ENCODE results near the gene IFI27L2. TPM values are rescaled to one million over a fixed set of nuclear protein-coding genes. Genes with fewer than 3 reads are reported as not detected.

The IFI27L2 gene
- polyA plus RNA-seq, 1 of the 3 experiments (the other 2 are of a cell fraction), result 200 TPM

GRCh38 chr14:94164685-94165431 is 35.5 kb upstream of the IFI27L2 start:
- no peak for TF ChIP-seq REST (IDR thresholded peaks at IDR 0.05; ENCODE audit: low read depth, low read length)
- TF ChIP-seq IRF3 (IDR thresholded peaks at IDR 0.05; ENCODE audit: low read depth, low read length), result no peak
- TF ChIP-seq SIN3A (IDR thresholded peaks at IDR 0.05; ENCODE audit: borderline replicate concordance, low read depth, low read length), result no peak
- TF ChIP-seq RCOR1 (IDR thresholded peaks at IDR 0.05; ENCODE audit: low read length), result no peak
- TF ChIP-seq TEAD4 (IDR thresholded peaks at IDR 0.05; ENCODE audit: borderline replicate concordance, insufficient read depth), result no peak
- no peak for TF ChIP-seq FOSL2 (IDR thresholded peaks at IDR 0.05; ENCODE audit: borderline replicate concordance, low read depth)
- no peak for TF ChIP-seq FOXJ3 (CRISPR knock-in tag; IDR thresholded peaks at IDR 0.05)
- TF ChIP-seq POLR2AphosphoS5 (IDR thresholded peaks at IDR 0.05; ENCODE audit: low read depth, low read length), result no peak
- no peak for TF ChIP-seq ELF1 (IDR thresholded peaks at IDR 0.05)
- H3K9me3 ChIP-seq, result 0 out of 2 replicates have a peak, but pooled peaks cover 5% of the 10 kb centered on the region
- H3K9me2 ChIP-seq, result no peaks in the 10 kb centered on the region
- no peaks in the 10 kb centered on the region for H3K27me3 ChIP-seq (ENCODE audit: insufficient read depth)
- no peaks in the 10 kb centered on the region for H4K20me1 ChIP-seq (ENCODE audit: insufficient read depth)
- ChIA-PET CTCF (interaction anchor here (0.8 to 1.7 kb wide), 2 partner anchors 28 to 33 kb away, joined by 3 to 6 read pairs; no protein-coding TSS in a partner anchor), POLR2A (no interaction called here)
- H3F3A ChIP-seq (replicated peaks; ENCODE audit: insufficient read depth), result no peaks in the 10 kb centered on the region
- 64% methylated on average over 23 of the region's 26 CpGs for WGBS (ENCODE audit: low lambda C conversion rate)
- no peaks in the 10 kb centered on the region for H3K36me3 ChIP-seq (replicated peaks in 1 of 2; ENCODE audit: control insufficient read depth in 1 of 2, insufficient read depth in 2 of 2, low read length in 1 of 2)
- no peak for DNase-seq
- H3K9ac ChIP-seq, result no peak overlapping the region
- H3K4me2 ChIP-seq, result no peak overlapping the region
- peaks cover 0 to 4% of the 10 kb centered on the region in 2 experiments; a peak in 1 of 4 replicates for H3K4me1 ChIP-seq (ENCODE audit: control insufficient read depth in 1 of 2, insufficient read depth in 2 of 2, low read depth in 1 of 2, low read length in 1 of 2)
- H3K79me2 ChIP-seq (ENCODE audit: insufficient read depth), result no peaks in the 10 kb centered on the region
- no peak overlapping the region for H2AFZ ChIP-seq (ENCODE audit: low read depth)
- no peak overlapping the region for H3K4me3 ChIP-seq (ENCODE audit: low read depth in 2 of 2, low read length in 1 of 2)
- H3K27ac ChIP-seq (ENCODE audit: low read depth in 2 of 2, low read length in 1 of 2), result no peak overlapping the region

GRCh38 chr14:94163796-94164195 is 34.4 kb upstream of the IFI27L2 start:
- ChIA-PET CTCF (interaction anchor here (2.8 kb wide), 1 partner anchor 27 kb away, joined by 13 read pairs; no protein-coding TSS in a partner anchor), POLR2A (no interaction called here)
- H2AFZ ChIP-seq (ENCODE audit: low read depth), result no peak overlapping the region
- no peak for TF ChIP-seq USF2 (IDR thresholded peaks at IDR 0.05; ENCODE audit: borderline replicate concordance, low read depth, low read length)
- TF ChIP-seq MAX (IDR thresholded peaks at IDR 0.05; ENCODE audit: low read depth), result no peak
- TF ChIP-seq TEAD4 (IDR thresholded peaks at IDR 0.05; ENCODE audit: borderline replicate concordance, insufficient read depth), result no peak
- TF ChIP-seq FOSL2 (IDR thresholded peaks at IDR 0.05; ENCODE audit: borderline replicate concordance, low read depth), result no peak
- no peak for TF ChIP-seq USF1 (IDR thresholded peaks at IDR 0.05; ENCODE audit: borderline replicate concordance, low read depth)
- TF ChIP-seq YY1 (IDR thresholded peaks at IDR 0.05; ENCODE audit: low read depth), result no peak
- TF ChIP-seq RCOR1 (IDR thresholded peaks at IDR 0.05; ENCODE audit: low read length), result no peak
- no peak for TF ChIP-seq NFIC (IDR thresholded peaks at IDR 0.05; ENCODE audit: borderline replicate concordance)
- no peak for TF ChIP-seq NRF1 (IDR thresholded peaks at IDR 0.05; ENCODE audit: low read depth, low read length)
- TF ChIP-seq FOXM1 (IDR thresholded peaks at IDR 0.05; ENCODE audit: low read depth), result no peak
- TF ChIP-seq RAD21 (IDR thresholded peaks at IDR 0.05; ENCODE audit: low read length), result no peak
- no peak for TF ChIP-seq POLR2AphosphoS5 (IDR thresholded peaks at IDR 0.05; ENCODE audit: low read depth, low read length)
- no peak for TF ChIP-seq CHD2 (IDR thresholded peaks at IDR 0.05; ENCODE audit: low read length, partially characterized antibody)
- TF ChIP-seq MEF2A (IDR thresholded peaks at IDR 0.05; ENCODE audit: borderline replicate concordance, low read depth), result no peak
- TF ChIP-seq RXRA (IDR thresholded peaks at IDR 0.05; ENCODE audit: borderline replicate concordance, low read depth), result no peak

More at GRCh38 chr14:94163796-94164195, 34.4 kb upstream of the IFI27L2 start:
- 0 out of 2 replicates have a peak, but pooled peaks cover 3% of the 10 kb centered on the region for H3K9me3 ChIP-seq
- H3K27me3 ChIP-seq (ENCODE audit: insufficient read depth), result no peaks in the 10 kb centered on the region
- H3K9ac ChIP-seq, result no peak overlapping the region
- H3K27ac ChIP-seq (ENCODE audit: low read depth in 2 of 2, low read length in 1 of 2), result no peak overlapping the region
- peaks cover 0 to 4% of the 10 kb centered on the region in 2 experiments; a peak in 1 of 4 replicates for H3K4me1 ChIP-seq (ENCODE audit: control insufficient read depth in 1 of 2, insufficient read depth in 2 of 2, low read depth in 1 of 2, low read length in 1 of 2)
- no peaks in the 10 kb centered on the region for H3K79me2 ChIP-seq (ENCODE audit: insufficient read depth)
- no peaks in the 10 kb centered on the region for H4K20me1 ChIP-seq (ENCODE audit: insufficient read depth)
- H3K4me3 ChIP-seq (ENCODE audit: low read depth in 2 of 2, low read length in 1 of 2), result no peak overlapping the region
- H3K4me2 ChIP-seq, result no peak overlapping the region
- no peaks in the 10 kb centered on the region for H3K36me3 ChIP-seq (replicated peaks in 1 of 2; ENCODE audit: control insufficient read depth in 1 of 2, insufficient read depth in 2 of 2, low read length in 1 of 2)
- 73% methylated on average over 5 of the region's 5 CpGs for WGBS (ENCODE audit: low lambda C conversion rate)
- H3K9me2 ChIP-seq, result no peaks in the 10 kb centered on the region
- H3F3A ChIP-seq (replicated peaks; ENCODE audit: insufficient read depth), result no peaks in the 10 kb centered on the region
- no peak for DNase-seq
